NB4 (cell line): Measurements from ENCODE around the gene STXBP1.

Experiments
- MAX ChIP-seq: IDR thresholded peaks from 2 replicates; pipeline ENCODE4 v1.6.1; 2011; ENCODE audit warnings: low read depth, low read length
- MYC ChIP-seq: IDR thresholded peaks from 2 replicates; pipeline ENCODE4 v1.6.1; 2011; ENCODE audit warnings: low read depth, low read length
- POLR2A ChIP-seq: IDR thresholded peaks from 2 replicates; pipeline ENCODE4 v1.6.1; 2011; ENCODE audit warnings: mild to moderate bottlenecking; ENCODE audit not compliant: insufficient read length; ENCODE audit errors: extremely low read depth
- TF ChIP-seq, protein P1 (sequence below): IDR thresholded peaks from one replicate; pipeline ENCODE4 v1.5.1; 2012; ENCODE audit warnings: low read depth, low read length

DNA sequence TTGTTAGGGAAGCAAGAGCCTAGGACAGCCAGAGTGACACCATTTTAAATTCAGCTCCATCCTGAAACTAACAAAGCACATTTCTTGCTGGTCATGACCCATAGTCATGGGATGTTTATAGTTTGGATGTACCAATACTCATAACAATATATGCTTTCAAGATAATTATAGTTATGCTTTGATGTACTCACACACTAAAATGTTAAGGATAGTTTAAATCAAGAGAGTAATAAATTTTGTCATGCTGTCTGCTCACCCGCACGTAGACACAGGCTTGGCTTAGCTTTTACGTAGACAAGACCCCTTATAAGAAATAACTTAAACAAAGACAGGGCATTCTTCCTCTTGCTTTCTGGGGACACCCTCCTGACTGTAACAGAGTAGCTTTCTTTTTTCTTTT lies 8.9 kb upstream of the STXBP1 start:
- TF ChIP-seq, protein P1, sequence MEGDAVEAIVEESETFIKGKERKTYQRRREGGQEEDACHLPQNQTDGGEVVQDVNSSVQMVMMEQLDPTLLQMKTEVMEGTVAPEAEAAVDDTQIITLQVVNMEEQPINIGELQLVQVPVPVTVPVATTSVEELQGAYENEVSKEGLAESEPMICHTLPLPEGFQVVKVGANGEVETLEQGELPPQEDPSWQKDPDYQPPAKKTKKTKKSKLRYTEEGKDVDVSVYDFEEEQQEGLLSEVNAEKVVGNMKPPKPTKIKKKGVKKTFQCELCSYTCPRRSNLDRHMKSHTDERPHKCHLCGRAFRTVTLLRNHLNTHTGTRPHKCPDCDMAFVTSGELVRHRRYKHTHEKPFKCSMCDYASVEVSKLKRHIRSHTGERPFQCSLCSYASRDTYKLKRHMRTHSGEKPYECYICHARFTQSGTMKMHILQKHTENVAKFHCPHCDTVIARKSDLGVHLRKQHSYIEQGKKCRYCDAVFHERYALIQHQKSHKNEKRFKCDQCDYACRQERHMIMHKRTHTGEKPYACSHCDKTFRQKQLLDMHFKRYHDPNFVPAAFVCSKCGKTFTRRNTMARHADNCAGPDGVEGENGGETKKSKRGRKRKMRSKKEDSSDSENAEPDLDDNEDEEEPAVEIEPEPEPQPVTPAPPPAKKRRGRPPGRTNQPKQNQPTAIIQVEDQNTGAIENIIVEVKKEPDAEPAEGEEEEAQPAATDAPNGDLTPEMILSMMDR: no peak
- TF ChIP-seq MAX (no peak), POLR2A (no peak), MYC (no peak)
